GM18508 (cell line): ENCODE data around the gene OR2T27.
A peak's percentile ranks its signal among the peaks of the same experiment; 100 is the strongest.
"Not testable (repeated sequence)": the region's sequence is repeated elsewhere in the genome, so short reads cannot be mapped to it uniquely, and the experiment has no call there.

ENCODE experiments used
- ATAC-seq: cut with Tn5 transposase; IDR thresholded peaks from one replicate; pipeline ENCODE4 v1.9.1; 2021; ENCODE audit warnings: moderate number of reproducible peaks; ENCODE audit not compliant: insufficient read depth, unreplicated experiment

OR2T27 gene

GRCh38 chr1:248642971-248643651 is 12.2 kb downstream of the OR2T27 start:
- ATAC-seq: peak; percentile 59

GRCh38 chr1:248641583-248641982 is 13.7 kb downstream of the OR2T27 start:
- ATAC-seq: peak; percentile 10

GRCh38 chr1:248640906-248641305 is 14.4 kb downstream of the OR2T27 start:
- peak; percentile 25 for ATAC-seq

- ATAC-seq: peak; percentile 27
Measured at GRCh38 chr1:248639652-248640051, 15.7 kb downstream of the OR2T27 start.

- not testable (repeated sequence) for ATAC-seq
Measured at GRCh38 chr1:248636612-248637011, 18.7 kb downstream of the OR2T27 start.

GRCh38 chr1:248634991-248635390 is 20.3 kb downstream of the OR2T27 start, which contains the start of gene OR2T11:
TSS of gene OR2T11 (minus strand) at chr1:248635091. CDS start at chr1:248627128, 7,963 bp downstream.
- not testable (repeated sequence) for ATAC-seq

- ATAC-seq: no peak
Measured at GRCh38 chr1:248631354-248632008, 23.8 kb downstream of the OR2T27 start.

GRCh38 chr1:248630551-248630950 is 24.8 kb downstream of the OR2T27 start:
- ATAC-seq: no peak

GRCh38 chr1:248627971-248628844 is 27.1 kb downstream of the OR2T27 start:
- no peak for ATAC-seq

GRCh38 chr1:248625971-248626370 is 29.4 kb downstream of the OR2T27 start:
- ATAC-seq: no peak

GRCh38 chr1:248625166-248625565 is 30.2 kb downstream of the OR2T27 start:
- no peak for ATAC-seq

- peak; percentile 97 for ATAC-seq
Measured at GRCh38 chr1:248622570-248623001, 32.7 kb downstream of the OR2T27 start.

- no peak for ATAC-seq
Measured at GRCh38 chr1:248621770-248622169, 33.6 kb downstream of the OR2T27 start.

GRCh38 chr1:248618878-248619277 is 36.5 kb downstream of the OR2T27 start:
- ATAC-seq: no peak

- no peak for ATAC-seq
Measured at GRCh38 chr1:248618119-248618518, 37.2 kb downstream of the OR2T27 start.

GRCh38 chr1:248613742-248614141 is 41.6 kb downstream of the OR2T27 start:
- no peak for ATAC-seq

GRCh38 chr1:248611883-248612414 is 43.4 kb downstream of the OR2T27 start:
- ATAC-seq: no peak

- no peak for ATAC-seq
Measured at GRCh38 chr1:248610301-248610700, 45.0 kb downstream of the OR2T27 start.
